Smooth muscle cell of the brain vasculature (primary cell): ENCODE data around the gene ROBO1.

Experiments
- DNase-seq: peaks from one replicate; pipeline ENCODE4 v3.0.0-alpha.2; 2012; ENCODE audit warnings: low read depth, low spot score

ROBO1 gene

GRCh38 chr3:78880603-78881461 is 887.0 kb downstream of the ROBO1 start:
- no peak for DNase-seq

- no peak for DNase-seq
Observed at GRCh38 chr3:78879295-78879860, 888.4 kb downstream of the ROBO1 start.

GRCh38 chr3:78878789-78879188 is 889.0 kb downstream of the ROBO1 start:
- DNase-seq = no peak

GRCh38 chr3:78878011-78878410 is 889.8 kb downstream of the ROBO1 start:
- DNase-seq = no peak

GRCh38 chr3:78875851-78876250 is 891.9 kb downstream of the ROBO1 start:
- DNase-seq = no peak

- no peak for DNase-seq
Observed at GRCh38 chr3:78875436-78875835, 892.4 kb downstream of the ROBO1 start.

GRCh38 chr3:78873641-78874040 is 894.2 kb downstream of the ROBO1 start:
- DNase-seq = no peak

GRCh38 chr3:78872195-78872594 is 895.6 kb downstream of the ROBO1 start:
- DNase-seq = no peak

GRCh38 chr3:78871048-78871447 is 896.8 kb downstream of the ROBO1 start:
- no peak for DNase-seq

- no peak for DNase-seq
Observed at GRCh38 chr3:78870484-78870883, 897.3 kb downstream of the ROBO1 start.

GRCh38 chr3:78868570-78868969 is 899.2 kb downstream of the ROBO1 start:
- no peak for DNase-seq

GRCh38 chr3:78867409-78868372 is 900.1 kb downstream of the ROBO1 start:
- no peak for DNase-seq

- no peak for DNase-seq
Observed at GRCh38 chr3:78863306-78864203, 904.2 kb downstream of the ROBO1 start.

GRCh38 chr3:78861156-78861555 is 906.6 kb downstream of the ROBO1 start:
- DNase-seq = no peak

- DNase-seq = no peak
Observed at GRCh38 chr3:78860567-78860966, 907.2 kb downstream of the ROBO1 start.

GRCh38 chr3:78858910-78859309 is 908.9 kb downstream of the ROBO1 start:
- DNase-seq = no peak

GRCh38 chr3:78858174-78858573 is 909.6 kb downstream of the ROBO1 start:
- no peak for DNase-seq

GRCh38 chr3:78857494-78858111 is 910.2 kb downstream of the ROBO1 start:
- DNase-seq = no peak

- no peak for DNase-seq
Observed at GRCh38 chr3:78856164-78856563, 911.6 kb downstream of the ROBO1 start.

GRCh38 chr3:78855190-78855589 is 912.6 kb downstream of the ROBO1 start:
- no peak for DNase-seq
